H9 (cell line): Measurements from ENCODE around the gene CTR9. TPM values are rescaled to one million over a fixed set of nuclear protein-coding genes. Genes with fewer than 3 reads are reported as not detected.

Experiments
- DNase-seq: peaks from one replicate; pipeline ENCODE4 v3.0.0-alpha.2; 2017
- H2AFZ ChIP-seq: one replicate; pipeline ENCODE4 v1.6.1; 2013; ENCODE audit warnings: mild to moderate bottlenecking, low read length, control low read depth, moderate library complexity
- H2AK5ac ChIP-seq: 2 replicates; pipeline ENCODE4 v1.6.1; 2013; ENCODE audit warnings: low read length, control low read depth, mixed read lengths; ENCODE audit not compliant: insufficient read length
- H2BK120ac ChIP-seq: one replicate; pipeline ENCODE4 v1.6.1; 2013; ENCODE audit warnings: low read depth, mild to moderate bottlenecking, low read length, control low read depth, inconsistent platforms; ENCODE audit not compliant: poor library complexity, severe bottlenecking
- H2BK12ac ChIP-seq: 2 replicates; pipeline ENCODE4 v1.6.1; 2013; ENCODE audit warnings: low read length, control low read depth, mixed read lengths, low read depth; ENCODE audit not compliant: insufficient read length
- H2BK15ac ChIP-seq: 2 replicates; pipeline ENCODE4 v1.6.1; 2013; ENCODE audit warnings: low read depth, low read length, control low read depth
- H2BK20ac ChIP-seq: one replicate; pipeline ENCODE4 v1.6.1; 2013; ENCODE audit warnings: low read depth, mild to moderate bottlenecking, low read length, control low read depth, inconsistent platforms; ENCODE audit not compliant: poor library complexity, severe bottlenecking
- H2BK5ac ChIP-seq: 2 replicates; pipeline ENCODE4 v1.6.1; 2013; ENCODE audit warnings: low read length, control low read depth, mixed read lengths; ENCODE audit not compliant: insufficient read length
- H3K14ac ChIP-seq: 2 replicates; pipeline ENCODE4 v1.6.1; 2013; ENCODE audit warnings: low read length, control low read depth; ENCODE audit not compliant: insufficient read depth
- H3K18ac ChIP-seq: 2 replicates; pipeline ENCODE4 v1.6.1; 2013; ENCODE audit warnings: low read depth, mild to moderate bottlenecking, mixed read lengths, low read length, control low read depth; ENCODE audit not compliant: insufficient read length
- H3K23ac ChIP-seq: 2 replicates; pipeline ENCODE4 v1.6.1; 2013; ENCODE audit warnings: low read length, control low read depth, mixed read lengths, low read depth; ENCODE audit not compliant: insufficient read length
- H3K23me2 ChIP-seq: 2 replicates; pipeline ENCODE4 v1.6.1; 2013; ENCODE audit warnings: low read depth, mild to moderate bottlenecking, mixed read lengths, low read length, control low read depth; ENCODE audit not compliant: insufficient read length, poor library complexity, severe bottlenecking
- H3K27ac ChIP-seq: 2 replicates; pipeline ENCODE4 v1.5.1; 2013; ENCODE audit warnings: low read length, control low read depth, mixed read lengths, low read depth; ENCODE audit not compliant: insufficient read length
- H3K27me3 ChIP-seq: 2 replicates; pipeline ENCODE4 v1.6.1; 2013; ENCODE audit warnings: low read length, control low read depth, inconsistent platforms; ENCODE audit not compliant: insufficient read depth
- H3K4ac ChIP-seq: 2 replicates; pipeline ENCODE4 v1.6.1; 2013; ENCODE audit warnings: low read depth, mild to moderate bottlenecking, control low read depth, inconsistent platforms, low read length, moderate library complexity
- H3K4me1 ChIP-seq: 2 replicates; pipeline ENCODE4 v1.6.1; 2013; ENCODE audit warnings: low read length, control low read depth, inconsistent platforms; ENCODE audit not compliant: insufficient read depth
- H3K4me2 ChIP-seq: 2 replicates; pipeline ENCODE4 v1.6.1; 2013; ENCODE audit warnings: low read length, control low read depth, mixed read lengths; ENCODE audit not compliant: insufficient read length, insufficient read depth
- H3K56ac ChIP-seq: 2 replicates; pipeline ENCODE4 v1.6.1; 2013; ENCODE audit warnings: low read depth, mild to moderate bottlenecking, mixed read lengths, low read length, control low read depth; ENCODE audit not compliant: insufficient read length
- H3K79me1 ChIP-seq: 2 replicates; pipeline ENCODE4 v1.6.1; 2013; ENCODE audit warnings: low read depth, mild to moderate bottlenecking, moderate library complexity, low read length, control low read depth, inconsistent platforms; ENCODE audit not compliant: insufficient read depth, poor library complexity, severe bottlenecking
- H3K79me2 ChIP-seq: 2 replicates; pipeline ENCODE4 v1.6.1; 2013; ENCODE audit warnings: low read length, control low read depth, inconsistent platforms; ENCODE audit not compliant: insufficient read depth
- H3K9ac ChIP-seq: 2 replicates; pipeline ENCODE4 v1.6.1; 2013; ENCODE audit warnings: low read length, control low read depth, mixed read lengths; ENCODE audit not compliant: insufficient read length; ENCODE audit errors: extremely low read depth
- H3K9me3 ChIP-seq: one replicate; pipeline ENCODE4 v1.6.1; 2013; ENCODE audit warnings: low read depth, low read length, inconsistent platforms; ENCODE audit not compliant: control insufficient read depth
- H3T11ph ChIP-seq: one replicate; pipeline ENCODE4 v1.6.1; 2013; ENCODE audit warnings: mild to moderate bottlenecking, low read length, control low read depth, inconsistent platforms
- H4K20me1 ChIP-seq: one replicate; pipeline ENCODE4 v1.6.1; 2013; ENCODE audit not compliant: control insufficient read depth, insufficient read length, insufficient read depth
- H4K5ac ChIP-seq: 2 replicates; pipeline ENCODE4 v1.6.1; 2013; ENCODE audit warnings: low read depth, mild to moderate bottlenecking, mixed read lengths, low read length, control low read depth; ENCODE audit not compliant: insufficient read length
- H4K8ac ChIP-seq: replicated peaks from 2 replicates; pipeline ENCODE4 v1.6.1; 2013; ENCODE audit warnings: low read length, control low read depth, mixed read lengths, low read depth; ENCODE audit not compliant: insufficient read length
- H4K91ac ChIP-seq: 2 replicates; pipeline ENCODE4 v1.6.1; 2013; ENCODE audit warnings: low read depth, mild to moderate bottlenecking, moderate library complexity, mixed read lengths, low read length, control low read depth; ENCODE audit not compliant: insufficient read length
- H3K27ac Mint-ChIP-seq, 3 experiments: 2 replicates in 2 of 3; 3 replicates in 1 of 3; pipeline ENCODE4 v1.8.0; 2020 to 2021; ENCODE audit warnings: mixed read lengths in 3 of 3, mild to moderate bottlenecking in 1 of 3, moderate library complexity in 1 of 3
- H3K27me3 Mint-ChIP-seq: 2 replicates; pipeline ENCODE4 v1.8.0; 2021; ENCODE audit warnings: low read depth, mild to moderate bottlenecking, moderate library complexity, mixed read lengths
- H3K36me3 Mint-ChIP-seq, 3 experiments: 2 replicates in 2 of 3; 3 replicates in 1 of 3; pipeline ENCODE4 v1.8.0; 2020 to 2021; ENCODE audit warnings: low read depth in 3 of 3, mixed read lengths in 3 of 3; ENCODE audit not compliant: insufficient read depth in 1 of 3
- H3K4me1 Mint-ChIP-seq, 2 experiments: 2 replicates each; pipeline ENCODE4 v1.8.0; 2020; ENCODE audit warnings: mixed read lengths in 2 of 2
- H3K4me3 Mint-ChIP-seq, 2 experiments: 2 replicates in 1 of 2; 3 replicates in 1 of 2; pipeline ENCODE4 v1.8.0; 2020 to 2021; ENCODE audit warnings: mild to moderate bottlenecking in 2 of 2, mixed read lengths in 2 of 2, moderate library complexity in 1 of 2
- H3K9me3 Mint-ChIP-seq, 2 experiments: 2 replicates in 1 of 2; 3 replicates in 1 of 2; pipeline ENCODE4 v1.8.0; 2020; ENCODE audit warnings: mild to moderate bottlenecking in 2 of 2, mixed read lengths in 2 of 2, moderate library complexity in 1 of 2
- CTCF ChIP-seq: fragments of 200-600 bp; sonication (generic); conservative IDR thresholded peaks from 3 replicates; pipeline ENCODE4 v1.8.0; 2021; ENCODE audit warnings: antibody characterized with exemption, mild to moderate bottlenecking
- WGBS: extraction: QIAGEN DNeasy Blood & Tissue Kit; methylation state at CpG from one replicate; pipeline ENCODE4 v1.1.7; 2013; ENCODE audit warnings: missing lambda C conversion rate, low lambda C conversion rate, mixed read lengths; ENCODE audit not compliant: insufficient read length; ENCODE audit errors: extremely low coverage; 5-methylcytosine and 5-hydroxymethylcytosine counted together
- total RNA-seq: library from RNA; stranded (reverse); gene quantifications from 2 replicates; pipeline ENCODE4 v1.2.1, GENCODE V29; 2021

Gene CTR9
- total RNA-seq, 1 experiment from 2014 or later = 37.5 TPM

GRCh38 chr11:10761085-10761698, 10.1 kb downstream of the CTR9 start:
- H4K91ac ChIP-seq = no peak overlapping the region
- no peaks in the 10 kb centered on the region for H3K27me3 ChIP-seq
- peaks cover 2 to 6% of the 10 kb centered on the region in 2 experiments; a peak in 2 of 4 replicates for H3K4me1 Mint-ChIP-seq
- no peak overlapping the region for H3K14ac ChIP-seq
- H3K9me3 Mint-ChIP-seq = no peaks in the 10 kb centered on the region
- no peak overlapping the region for H3K27ac ChIP-seq
- H3K4me2 ChIP-seq = no peak overlapping the region
- no peak overlapping the region for H4K5ac ChIP-seq
- H3K79me2 ChIP-seq = no peaks in the 10 kb centered on the region
- H3K79me1 ChIP-seq = no peaks in the 10 kb centered on the region
- peaks cover 7 to 36% (median 21%) of the 10 kb centered on the region in 3 experiments; a peak in 6 of 7 replicates for H3K36me3 Mint-ChIP-seq
- H3T11ph ChIP-seq = no peak overlapping the region
- H2BK20ac ChIP-seq = no peak overlapping the region
- H3K9ac ChIP-seq = no peak overlapping the region
- H2AFZ ChIP-seq = no peak overlapping the region
- no peak overlapping the region for H2AK5ac ChIP-seq
- H4K8ac ChIP-seq = no peak overlapping the region
- H2BK120ac ChIP-seq = no peak overlapping the region
- WGBS = no CpG with 5 or more reads among the region's 6 CpGs
- no peak overlapping the region for H3K4ac ChIP-seq
- no peaks in the 10 kb centered on the region for H3K23me2 ChIP-seq
- no peak for TF ChIP-seq CTCF
- no peak overlapping the region for H2BK12ac ChIP-seq
- H2BK15ac ChIP-seq = no peak overlapping the region
- no peak overlapping the region for H3K23ac ChIP-seq
- H3K4me3 Mint-ChIP-seq = no peak overlapping the region
- DNase-seq = no peak
- H4K20me1 ChIP-seq = no peaks in the 10 kb centered on the region
- H3K27ac Mint-ChIP-seq = no peak overlapping the region; a peak in 1 of 7 replicates
- H2BK5ac ChIP-seq = no peak overlapping the region
- H3K4me1 ChIP-seq = no peaks in the 10 kb centered on the region
- H3K27me3 Mint-ChIP-seq = no peaks in the 10 kb centered on the region
- no peak overlapping the region for H3K56ac ChIP-seq
- no peaks in the 10 kb centered on the region for H3K9me3 ChIP-seq
- H3K18ac ChIP-seq = no peak overlapping the region
